ENCODE data around the gene NR3C1.

The NR3C1 gene

GRCh38 chr5:143313298-143313852, 90.1 kb downstream of the NR3C1 start:
- no peak for DNase-seq (ENCODE audit: low spot score)
- no peak for TF ChIP-seq CTCF (IDR thresholded peaks at IDR 0.05; ENCODE audit: extremely low read depth, missing control alignments)

- no peak for DNase-seq (ENCODE audit: low spot score)
- TF ChIP-seq CTCF (IDR thresholded peaks at IDR 0.05; ENCODE audit: extremely low read depth, missing control alignments): no peak
These were observed 90.7 kb downstream of the NR3C1 start for GRCh38 chr5:143312822-143313221.

- no peak for DNase-seq (ENCODE audit: low spot score)
- no peak for TF ChIP-seq CTCF (IDR thresholded peaks at IDR 0.05; ENCODE audit: extremely low read depth, missing control alignments)
These were observed 91.5 kb downstream of the NR3C1 start for GRCh38 chr5:143311955-143312354.

- no peak for TF ChIP-seq CTCF (IDR thresholded peaks at IDR 0.05; ENCODE audit: extremely low read depth, missing control alignments)
- DNase-seq (ENCODE audit: low spot score): no peak
These were observed 92.1 kb downstream of the NR3C1 start for GRCh38 chr5:143311428-143311827.

GRCh38 chr5:143309661-143310431, 93.6 kb downstream of the NR3C1 start:
- DNase-seq (ENCODE audit: low spot score): no peak
- no peak for TF ChIP-seq CTCF (IDR thresholded peaks at IDR 0.05; ENCODE audit: extremely low read depth, missing control alignments)

GRCh38 chr5:143308731-143309130, 94.8 kb downstream of the NR3C1 start:
- no peak for TF ChIP-seq CTCF (IDR thresholded peaks at IDR 0.05; ENCODE audit: extremely low read depth, missing control alignments)
- no peak for DNase-seq (ENCODE audit: low spot score)

GRCh38 chr5:143306040-143306439, 97.4 kb downstream of the NR3C1 start:
- DNase-seq (ENCODE audit: low spot score): no peak
- TF ChIP-seq CTCF (IDR thresholded peaks at IDR 0.05; ENCODE audit: extremely low read depth, missing control alignments): no peak
